AG20443 (cell line): ENCODE data around the gene KITLG.
"Not testable (repeated sequence)": the region's sequence is repeated elsewhere in the genome, so short reads cannot be mapped to it uniquely, and the experiment has no call there.

Source experiments
- DNase-seq: peaks from one replicate; pipeline ENCODE4 v3.0.0; 2012; ENCODE audit warnings: low spot score, mixed read lengths

KITLG gene

DNA sequence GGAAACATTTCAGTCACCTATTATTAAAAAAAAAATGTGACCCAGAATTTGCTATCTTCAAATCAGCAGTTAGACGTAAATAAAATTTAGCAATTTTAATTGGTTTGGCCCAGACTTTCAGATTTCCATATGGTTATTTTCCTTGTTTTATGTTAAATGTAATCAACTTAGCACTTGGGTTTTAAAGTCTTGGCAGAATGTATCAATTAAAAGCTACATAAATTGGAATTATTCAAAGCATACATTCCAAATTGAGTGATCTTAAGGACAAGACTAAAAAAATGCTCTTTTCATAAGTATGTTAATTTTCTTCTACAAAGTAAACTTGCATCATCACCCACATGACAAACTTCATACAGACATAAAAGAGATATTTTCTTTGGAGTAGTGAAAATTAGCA lies 3.4 kb downstream of the KITLG start:
- no peak for DNase-seq

DNA sequence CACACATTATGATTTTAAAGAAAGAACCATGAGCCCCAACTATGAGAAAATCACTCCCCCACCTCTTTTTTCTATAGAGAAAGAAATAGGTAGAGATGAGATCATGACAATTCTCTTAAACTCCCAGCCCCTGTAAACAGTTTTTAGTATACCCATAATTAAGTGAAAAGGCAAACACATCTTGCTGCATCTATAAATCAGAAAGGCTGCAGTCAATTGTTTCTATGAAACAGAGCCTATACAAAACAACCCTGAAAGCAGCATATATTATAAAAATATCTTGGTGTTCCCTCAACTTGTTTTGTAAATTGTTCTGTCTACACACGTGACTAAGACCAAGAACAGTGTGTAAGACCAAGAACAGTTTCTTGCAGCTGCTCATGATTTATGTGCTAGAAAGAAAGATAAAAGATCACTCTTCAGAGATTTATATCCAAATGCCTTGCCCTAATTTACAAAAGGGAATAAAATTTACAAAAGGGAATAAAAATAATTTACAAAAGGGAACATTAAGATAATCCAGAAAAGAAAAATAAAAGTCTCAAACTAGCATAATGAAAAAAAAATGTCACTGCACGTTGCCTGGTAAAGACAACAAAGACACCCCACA lies 4.8 kb downstream of the KITLG start:
- no peak for DNase-seq

GRCh38 chr12:88574278-88574677 lies 6.0 kb downstream of the KITLG start:
- no peak for DNase-seq

- DNase-seq, result no peak
These were observed 6.7 kb downstream of the KITLG start for GRCh38 chr12:88573583-88573982.

- DNase-seq, result no peak
These were observed 7.3 kb downstream of the KITLG start for GRCh38 chr12:88572781-88573549.

- peak; percentile 21 for DNase-seq
These were observed 8.7 kb downstream of the KITLG start for GRCh38 chr12:88571543-88571942.

DNA sequence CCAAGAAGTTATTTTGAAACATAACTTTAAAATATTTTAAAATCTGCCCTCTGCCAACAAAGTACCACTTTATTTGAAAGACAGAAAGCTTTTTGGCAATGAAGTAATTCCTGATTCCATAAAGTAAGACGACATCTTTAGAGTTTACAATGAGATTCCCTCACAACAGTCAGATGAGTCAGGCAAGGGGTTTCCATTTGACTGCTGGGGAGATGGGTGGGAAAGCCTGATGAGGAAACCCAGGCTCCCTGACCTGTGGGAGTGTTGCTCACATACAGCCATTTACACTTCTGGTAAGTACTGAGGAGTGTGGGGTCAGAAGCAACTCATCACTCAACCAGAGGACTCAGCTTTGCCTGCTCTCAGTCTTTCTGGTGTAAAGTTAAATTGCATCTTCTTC lies 10.2 kb downstream of the KITLG start:
- no peak for DNase-seq

- DNase-seq, result no peak
These were observed 13.8 kb downstream of the KITLG start for GRCh38 chr12:88566430-88566829.

DNA sequence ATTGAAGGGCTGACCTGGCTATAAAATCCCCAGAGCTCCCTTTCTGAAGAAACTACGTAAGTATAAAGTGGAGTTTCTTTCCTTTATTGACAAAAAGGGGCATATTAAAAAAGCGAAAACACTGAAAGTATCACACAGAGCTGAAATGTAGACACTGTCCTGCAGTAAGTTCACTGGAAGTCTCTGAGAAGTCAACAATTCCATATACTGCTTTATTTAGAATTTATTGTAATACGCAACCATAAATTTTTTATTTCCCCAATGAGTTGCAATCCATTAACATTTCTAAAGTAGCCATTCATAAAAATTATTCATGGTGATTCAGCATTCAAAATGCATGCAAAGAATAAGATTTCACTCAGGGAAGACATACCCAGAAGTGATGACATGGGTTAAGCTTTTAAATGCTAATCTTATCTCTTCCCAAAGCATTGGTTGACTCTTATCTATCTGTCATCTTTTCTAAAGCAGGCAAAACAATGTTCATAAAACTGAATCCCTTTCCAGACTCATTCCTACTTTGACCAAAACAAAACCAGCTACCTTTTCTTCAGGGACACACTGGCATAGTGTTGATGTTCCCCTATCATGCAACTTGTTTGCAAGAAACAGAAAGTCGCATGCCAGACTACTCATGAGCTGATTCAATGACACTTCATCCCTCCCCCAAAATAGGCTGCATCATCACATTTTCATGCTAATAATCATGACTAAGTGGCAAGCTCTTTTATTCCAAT lies 17.3 kb downstream of the KITLG start:
- DNase-seq, result peak; percentile 45

DNA sequence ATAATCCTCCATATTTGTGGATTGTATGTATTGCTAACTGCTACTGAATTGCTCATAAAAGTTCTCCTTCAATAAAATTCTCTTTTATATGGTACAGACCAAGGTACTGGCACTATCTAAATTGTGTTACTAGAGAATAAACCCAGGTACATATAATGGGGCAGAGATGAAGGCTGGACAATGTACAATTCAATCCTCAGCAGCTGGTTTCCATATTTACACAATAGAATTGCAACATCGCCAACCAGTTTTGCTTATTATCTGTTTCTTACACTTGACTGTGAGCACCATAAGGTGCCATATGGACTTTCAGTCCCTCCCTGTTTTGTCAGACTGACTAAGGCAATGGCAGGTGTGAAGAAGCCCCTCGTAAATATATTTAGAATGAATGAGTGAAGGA lies 18.1 kb downstream of the KITLG start:
- DNase-seq, result no peak

- DNase-seq, result no peak
These were observed 20.5 kb downstream of the KITLG start for GRCh38 chr12:88559772-88560171.

GRCh38 chr12:88559199-88559598 lies 21.1 kb downstream of the KITLG start:
- no peak for DNase-seq

GRCh38 chr12:88558340-88558867 lies 21.9 kb downstream of the KITLG start:
- DNase-seq, result no peak

DNA sequence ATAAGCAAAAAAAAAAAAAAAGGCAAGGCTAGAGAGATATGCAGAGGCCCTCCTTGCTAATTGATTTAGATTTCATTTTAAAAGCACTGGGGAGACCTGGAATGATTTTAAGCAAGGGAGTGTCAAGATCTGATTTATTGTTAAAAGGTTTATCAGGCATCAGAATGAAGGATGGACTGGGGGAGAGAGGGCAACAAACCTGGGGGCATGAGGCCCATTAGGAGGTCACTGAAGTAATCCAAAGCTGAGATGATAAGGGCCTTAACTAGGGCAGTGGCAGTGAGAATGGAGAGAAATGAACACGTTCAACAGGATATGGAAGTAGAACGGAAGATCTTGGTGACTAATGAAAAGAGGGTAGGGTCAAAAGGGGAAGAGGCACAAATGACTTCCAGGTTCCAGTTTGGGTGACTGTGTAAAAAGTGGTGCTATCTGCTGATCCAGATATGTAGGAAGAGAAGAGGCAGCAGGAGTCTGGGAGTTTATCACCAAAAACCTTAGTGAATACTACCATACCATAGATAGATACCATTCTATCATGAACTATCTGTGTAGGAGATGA lies 24.0 kb downstream of the KITLG start:
- DNase-seq, result no peak

- peak; percentile 36 for DNase-seq
These were observed 26.2 kb downstream of the KITLG start for GRCh38 chr12:88553941-88554658.

DNA sequence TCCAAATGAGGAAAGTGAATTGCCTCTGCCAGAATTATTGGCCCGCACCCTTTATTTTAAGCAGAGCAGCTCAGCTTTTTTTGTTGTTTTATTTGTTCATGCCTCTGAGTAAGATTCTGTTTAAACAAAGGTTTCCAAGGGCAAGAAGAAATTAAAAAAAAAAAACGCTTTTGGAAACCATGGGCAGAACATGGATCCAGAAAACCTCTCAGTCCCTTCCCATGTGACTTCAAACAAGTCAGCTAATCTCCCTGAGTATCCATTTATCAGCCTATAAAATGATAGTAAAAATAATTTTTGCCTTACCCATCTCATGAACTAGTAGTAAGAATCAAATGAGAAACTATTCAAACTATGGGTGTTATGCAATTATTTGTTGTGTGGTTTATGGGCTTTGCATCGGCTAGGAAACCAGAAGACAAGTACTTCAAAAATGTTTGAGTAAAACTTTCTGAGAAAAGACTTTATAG lies 27.6 kb downstream of the KITLG start:
- DNase-seq, result peak; percentile 34

DNA sequence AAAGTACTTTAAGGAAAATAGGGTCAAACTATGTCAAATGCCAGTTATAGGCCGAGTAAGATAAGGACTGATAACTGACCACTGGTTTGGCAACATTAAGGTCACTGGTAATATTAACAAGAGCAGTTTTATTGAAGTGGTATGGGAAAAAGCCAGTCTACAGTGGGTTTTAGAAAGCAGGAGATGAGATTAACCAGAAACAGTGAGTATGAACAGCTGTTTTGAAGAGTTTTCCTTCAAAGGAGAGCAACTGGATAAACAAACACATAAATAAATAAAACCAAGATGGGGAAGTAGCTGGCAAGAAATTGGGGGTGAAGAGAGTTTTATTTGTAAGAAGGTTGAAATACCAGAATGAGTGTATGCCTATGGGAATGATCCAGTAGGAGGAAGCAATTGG lies 30.3 kb downstream of the KITLG start:
- DNase-seq, result no peak

GRCh38 chr12:88547949-88548348 lies 32.3 kb downstream of the KITLG start:
- not testable (repeated sequence) for DNase-seq

- DNase-seq, result peak; percentile 52
These were observed 33.4 kb downstream of the KITLG start for GRCh38 chr12:88546853-88547252.

- DNase-seq, result no peak
These were observed 34.0 kb downstream of the KITLG start for GRCh38 chr12:88546226-88546625.
